ENCODE data around the gene CYB5R4. TPM values are rescaled to one million over a fixed set of nuclear protein-coding genes. Genes with fewer than 3 reads are reported as not detected.
A peak's percentile ranks its signal among the peaks of the same experiment; 100 is the strongest.

CYB5R4 gene
- total RNA-seq, 3 donors from 2014 or later: 7.2 to 11.1 (median 7.8) TPM

GRCh38 chr6:83879746-83880145, 20.3 kb downstream of the CYB5R4 start:
- TF ChIP-seq POLR2AphosphoS5 (IDR thresholded peaks at IDR 0.05) (no peak), POLR2A (IDR thresholded peaks at IDR 0.05) (no peak)
- TF ChIP-seq, protein P1, sequence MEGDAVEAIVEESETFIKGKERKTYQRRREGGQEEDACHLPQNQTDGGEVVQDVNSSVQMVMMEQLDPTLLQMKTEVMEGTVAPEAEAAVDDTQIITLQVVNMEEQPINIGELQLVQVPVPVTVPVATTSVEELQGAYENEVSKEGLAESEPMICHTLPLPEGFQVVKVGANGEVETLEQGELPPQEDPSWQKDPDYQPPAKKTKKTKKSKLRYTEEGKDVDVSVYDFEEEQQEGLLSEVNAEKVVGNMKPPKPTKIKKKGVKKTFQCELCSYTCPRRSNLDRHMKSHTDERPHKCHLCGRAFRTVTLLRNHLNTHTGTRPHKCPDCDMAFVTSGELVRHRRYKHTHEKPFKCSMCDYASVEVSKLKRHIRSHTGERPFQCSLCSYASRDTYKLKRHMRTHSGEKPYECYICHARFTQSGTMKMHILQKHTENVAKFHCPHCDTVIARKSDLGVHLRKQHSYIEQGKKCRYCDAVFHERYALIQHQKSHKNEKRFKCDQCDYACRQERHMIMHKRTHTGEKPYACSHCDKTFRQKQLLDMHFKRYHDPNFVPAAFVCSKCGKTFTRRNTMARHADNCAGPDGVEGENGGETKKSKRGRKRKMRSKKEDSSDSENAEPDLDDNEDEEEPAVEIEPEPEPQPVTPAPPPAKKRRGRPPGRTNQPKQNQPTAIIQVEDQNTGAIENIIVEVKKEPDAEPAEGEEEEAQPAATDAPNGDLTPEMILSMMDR (IDR thresholded peaks at IDR 0.05): no peak
- Histone ChIP-seq H3K9me3 (no peaks in the 10 kb centered on the region), H3K27me3 (no peaks in the 10 kb centered on the region), H3K36me3 (no peaks in the 10 kb centered on the region), H3K4me1 (no peaks in the 10 kb centered on the region), H3K4me3 (no peak overlapping the region), H3K27ac (no peak overlapping the region)
- intact Hi-C loops (cut with DNase I; ENCODE audit: low total_unique reads): no loop called here
- DNase-seq (ENCODE audit: low spot score in 2 of 2): no peak

DNA sequence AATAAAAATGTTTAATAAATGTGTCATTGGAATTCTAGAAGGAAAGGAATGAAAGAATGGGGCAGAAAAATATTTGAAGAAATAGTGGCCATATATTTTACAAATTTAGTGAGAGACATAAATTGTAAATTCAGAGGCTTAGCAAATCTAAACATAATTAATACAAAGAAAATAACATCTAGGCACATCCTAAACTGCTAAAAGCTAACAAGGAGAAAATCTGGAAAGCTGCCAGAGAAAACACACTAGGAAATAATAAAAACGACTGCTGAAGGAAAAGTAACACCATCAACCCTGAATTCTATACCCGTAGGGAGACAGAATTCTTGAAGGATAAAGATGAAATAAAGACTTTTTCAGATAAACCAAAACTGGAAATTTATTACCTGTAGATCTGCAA, 23.8 kb downstream of the CYB5R4 start:
- Histone ChIP-seq H3K36me3 (no peaks in the 10 kb centered on the region), H3K9me3 (no peaks in the 10 kb centered on the region), H3K27me3 (no peaks in the 10 kb centered on the region), H3K27ac (no peak overlapping the region), H3K4me1 (no peaks in the 10 kb centered on the region), H3K4me3 (no peak overlapping the region)
- TF ChIP-seq, protein P1 (IDR thresholded peaks at IDR 0.05): no peak
- TF ChIP-seq POLR2A (IDR thresholded peaks at IDR 0.05): no peak
- TF ChIP-seq POLR2AphosphoS5 (IDR thresholded peaks at IDR 0.05): no peak
- DNase-seq (ENCODE audit: low spot score in 2 of 2): no peak
- intact Hi-C loops (cut with DNase I; ENCODE audit: low total_unique reads): no loop called here

DNA sequence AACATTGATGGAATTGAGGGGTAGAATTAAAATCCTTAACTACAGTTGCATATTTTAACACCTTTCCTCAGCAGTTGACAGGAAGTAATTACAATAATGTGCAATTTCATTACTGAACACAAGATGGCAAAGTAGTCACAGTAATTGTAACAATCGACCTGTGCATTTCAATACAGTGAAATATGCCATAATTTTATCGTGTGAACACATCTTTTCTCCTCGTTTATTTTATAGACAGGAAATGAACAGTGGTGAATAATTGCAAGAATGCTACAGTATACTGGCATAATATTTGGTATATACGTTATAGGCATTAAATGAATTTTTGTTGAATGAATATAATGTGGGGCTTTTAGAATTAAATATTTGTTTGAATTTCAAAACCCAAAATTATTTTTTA, 25.0 kb downstream of the CYB5R4 start:
- Histone ChIP-seq H3K4me3 (no peak overlapping the region), H3K9me3 (no peaks in the 10 kb centered on the region), H3K27me3 (no peaks in the 10 kb centered on the region), H3K27ac (no peak overlapping the region), H3K36me3 (no peaks in the 10 kb centered on the region), H3K4me1 (no peaks in the 10 kb centered on the region)
- DNase-seq (ENCODE audit: low spot score in 2 of 2): no peak
- TF ChIP-seq, protein P1 (IDR thresholded peaks at IDR 0.05): peak; percentile 29 to 78 (median 72)
- no peak for TF ChIP-seq POLR2AphosphoS5 (IDR thresholded peaks at IDR 0.05)
- intact Hi-C loops (cut with DNase I; ENCODE audit: low total_unique reads): no loop called here

DNA sequence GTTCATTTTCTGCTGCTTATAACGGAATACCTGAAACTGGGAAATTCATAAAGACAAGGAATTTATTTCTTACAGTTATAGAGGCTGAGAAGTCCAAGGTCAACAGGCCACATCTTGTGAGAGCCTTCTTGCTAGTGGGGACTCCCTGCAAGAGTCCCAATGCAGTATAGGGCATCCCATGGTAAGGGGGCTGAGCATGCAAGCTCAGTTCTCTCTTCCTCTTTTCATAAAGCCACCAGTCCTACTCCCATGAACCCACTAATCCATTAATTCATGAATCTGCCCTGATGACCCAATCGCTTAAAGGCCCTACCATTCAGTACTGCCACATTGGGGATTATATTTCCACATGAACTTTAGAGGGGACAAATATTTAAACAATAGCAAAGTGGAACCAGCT, 26.5 kb downstream of the CYB5R4 start:
- no peaks in the 10 kb centered on the region for H3K4me1 ChIP-seq
- no peak for TF ChIP-seq POLR2A (IDR thresholded peaks at IDR 0.05)
- TF ChIP-seq, protein P1 (IDR thresholded peaks at IDR 0.05): no peak
- no peak for TF ChIP-seq POLR2AphosphoS5 (IDR thresholded peaks at IDR 0.05)
- no peaks in the 10 kb centered on the region for H3K36me3 ChIP-seq
- H3K9me3 ChIP-seq: no peaks in the 10 kb centered on the region
- no peaks in the 10 kb centered on the region for H3K27me3 ChIP-seq
- no peak overlapping the region for H3K4me3 ChIP-seq
- DNase-seq (ENCODE audit: low spot score in 2 of 2): no peak
- no peak overlapping the region for H3K27ac ChIP-seq
- intact Hi-C loops (cut with DNase I; ENCODE audit: low total_unique reads): no loop called here

DNA sequence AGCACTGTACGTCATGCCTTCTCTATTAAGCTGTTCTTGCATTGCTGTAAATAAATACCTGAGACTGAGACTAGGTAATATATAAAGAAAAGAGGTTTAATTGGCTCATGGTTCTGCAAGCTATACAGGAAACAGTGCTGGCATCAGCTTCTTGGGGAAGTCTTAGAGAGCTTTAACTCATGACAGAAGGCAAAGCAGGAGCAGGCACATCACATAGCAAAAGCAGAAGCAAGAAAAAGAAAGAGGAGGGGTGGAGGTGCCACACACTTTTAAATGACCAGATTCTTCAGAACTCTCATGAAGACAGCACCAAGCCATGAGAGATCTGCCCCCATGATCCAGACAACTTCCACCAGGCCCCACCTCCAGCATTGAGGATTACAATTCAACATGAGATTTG, 30.1 kb downstream of the CYB5R4 start:
- Histone ChIP-seq H3K27me3 (no peaks in the 10 kb centered on the region), H3K36me3 (no peaks in the 10 kb centered on the region), H3K9me3 (no peaks in the 10 kb centered on the region), H3K4me3 (no peak overlapping the region), H3K4me1 (no peaks in the 10 kb centered on the region), H3K27ac (no peak overlapping the region)
- TF ChIP-seq POLR2A (IDR thresholded peaks at IDR 0.05) (no peak), POLR2AphosphoS5 (IDR thresholded peaks at IDR 0.05) (no peak)
- TF ChIP-seq, protein P1 (IDR thresholded peaks at IDR 0.05): no peak
- no peak for DNase-seq (ENCODE audit: low spot score in 2 of 2)
- intact Hi-C loops (cut with DNase I; ENCODE audit: low total_unique reads): no loop called here
